Endothelial cell of umbilical vein (primary cell): ENCODE data around the gene SP8. TPM values are rescaled to one million over a fixed set of nuclear protein-coding genes. Genes with fewer than 3 reads are reported as not detected.

Experiments used
- BruUV-seq: library from RNA; stranded (reverse); fragments of 400-500 nt; replicated peaks from 2 replicates; lab custom pipeline; 2021; lab: Mats Ljungman, UMichigan
- CTCF ChIA-PET: fragments of 300-600, 350-600 bp; sonication (Branson Sonifier 250); formaldehyde crosslinking; loops from one replicate; lab custom pipeline; 2021; ENCODE audit warnings: antibody characterized with exemption, inconsistent platforms; lab: Charles Lee
- POLR2A ChIA-PET: fragments of 300-600, 350-600 bp; sonication (Branson Sonifier 250); formaldehyde crosslinking; loops from one replicate; lab custom pipeline; 2021; ENCODE audit warnings: antibody characterized with exemption, inconsistent platforms; lab: Charles Lee
- DNase-seq: peaks from one replicate; pipeline ENCODE4 v3.0.0-alpha.2; 2011; ENCODE audit warnings: low read depth, low spot score
- FAIRE-seq: peaks from 2 replicates; lab custom pipeline; 2011; peaks lifted over from hg19 to GRCh38; lab: Jason Lieb, UNC
- H2AFZ ChIP-seq: 2 replicates; pipeline ENCODE4 v1.6.0; 2012; ENCODE audit warnings: low read depth, low read length, control low read depth, inconsistent platforms
- H3K27ac ChIP-seq: 2 replicates; pipeline ENCODE4 v1.5.1; 2011; ENCODE audit warnings: low read depth, mild to moderate bottlenecking, control low read depth, low read length, moderate library complexity; ENCODE audit not compliant: insufficient read depth
- H3K27me3 ChIP-seq, 2 experiments: 2 replicates each; pipeline versions ENCODE4 v1.6.0 to v1.6.1; 2011; ENCODE audit warnings: low read length in 2 of 2, mixed read lengths in 1 of 2; ENCODE audit not compliant: control insufficient read depth in 2 of 2, insufficient read depth in 2 of 2
- H3K36me3 ChIP-seq, 2 experiments: 2 replicates in 1 of 2; 3 replicates in 1 of 2; pipeline ENCODE4 v1.5.1; 2011; ENCODE audit warnings: low read length in 2 of 2, mild to moderate bottlenecking in 1 of 2, moderate library complexity in 1 of 2; ENCODE audit not compliant: control insufficient read depth in 2 of 2, insufficient read depth in 2 of 2; ENCODE audit errors: extremely low read depth in 1 of 2
- H3K4me1 ChIP-seq: 3 replicates; pipeline ENCODE4 v1.5.1; 2011; ENCODE audit warnings: mild to moderate bottlenecking, low read length; ENCODE audit not compliant: control insufficient read depth, insufficient read depth; ENCODE audit errors: extremely low read depth
- H3K4me2 ChIP-seq: 2 replicates; pipeline ENCODE4 v1.6.1; 2011; ENCODE audit warnings: low read length, control low read depth, mixed read lengths; ENCODE audit not compliant: insufficient read depth
- H3K4me3 ChIP-seq, 3 experiments: fragments of 200-600 bp in 1 of 3; sonication (generic), shearing (Covaris generic) in 1 of 3; replicated peaks in 1 of 3; 2 replicates each; pipeline ENCODE4 v1.5.1; 2011 to 2016; ENCODE audit warnings: control low read depth in 3 of 3, low read length in 3 of 3, mild to moderate bottlenecking in 2 of 3, inconsistent platforms in 1 of 3, low read depth in 1 of 3, moderate library complexity in 1 of 3; ENCODE audit not compliant: insufficient read depth in 1 of 3
- H3K79me2 ChIP-seq: 2 replicates; pipeline ENCODE4 v1.6.0; 2012; ENCODE audit warnings: low read length, inconsistent platforms; ENCODE audit not compliant: control insufficient read depth, insufficient read depth
- H3K9ac ChIP-seq: replicated peaks from 2 replicates; pipeline ENCODE3; 2011; ENCODE audit warnings: low read length, control low read depth; ENCODE audit not compliant: insufficient read depth; ENCODE audit errors: extremely low read depth
- H3K9me1 ChIP-seq: replicated peaks from 3 replicates; pipeline ENCODE4 v1.6.0; 2011; ENCODE audit warnings: mild to moderate bottlenecking, low read length; ENCODE audit not compliant: control insufficient read depth, insufficient read depth; ENCODE audit errors: extremely low read depth
- H3K9me3 ChIP-seq: replicated peaks from 2 replicates; pipeline ENCODE4 v1.5.1; 2012; ENCODE audit warnings: low read length, inconsistent platforms; ENCODE audit not compliant: control insufficient read depth, insufficient read depth
- H4K20me1 ChIP-seq: replicated peaks from 2 replicates; pipeline ENCODE3; 2011; ENCODE audit warnings: mild to moderate bottlenecking, low read length; ENCODE audit not compliant: control insufficient read depth, insufficient read depth; ENCODE audit errors: extremely low read depth
- CTCF ChIP-seq, 2 donors: IDR thresholded peaks; 1 replicate in 1 of 2; 2 replicates in 1 of 2; pipeline ENCODE4 v1.5.1; 2011; ENCODE audit warnings: low read length in 2 of 2, mild to moderate bottlenecking in 2 of 2, moderate library complexity in 2 of 2, control low read depth in 1 of 2, inconsistent platforms in 1 of 2, low read depth in 1 of 2; ENCODE audit not compliant: insufficient read depth in 1 of 2; ENCODE audit errors: extremely low read depth in 1 of 2
- EZH2 ChIP-seq: IDR thresholded peaks from 2 replicates; pipeline ENCODE4 v1.6.1; 2012; ENCODE audit warnings: borderline replicate concordance, low read depth, mild to moderate bottlenecking, moderate library complexity, low read length, inconsistent platforms; ENCODE audit not compliant: severe bottlenecking
- FOS ChIP-seq: IDR thresholded peaks from 2 replicates; pipeline ENCODE4 v1.6.1; 2011; ENCODE audit warnings: mild to moderate bottlenecking, low read length, moderate library complexity, borderline replicate concordance; ENCODE audit not compliant: insufficient read depth
- GATA2 ChIP-seq: IDR thresholded peaks from 2 replicates; pipeline ENCODE4 v1.7.0; 2011; ENCODE audit warnings: low read depth, mild to moderate bottlenecking, moderate library complexity, mixed read lengths, low read length; ENCODE audit not compliant: insufficient read length, insufficient read depth
- JUN ChIP-seq: IDR thresholded peaks from 2 replicates; pipeline ENCODE4 v1.6.1; 2011; ENCODE audit warnings: borderline replicate concordance, low read depth; ENCODE audit not compliant: insufficient read length, insufficient read depth
- MAX ChIP-seq: IDR thresholded peaks from 2 replicates; pipeline ENCODE4 v1.6.1; 2011; ENCODE audit not compliant: insufficient read depth, insufficient read length
- MYC ChIP-seq: IDR thresholded peaks from one replicate; pipeline ENCODE4 v1.6.1; 2011; ENCODE audit warnings: mild to moderate bottlenecking, low read depth, low read length
- POLR2A ChIP-seq: IDR thresholded peaks from 2 replicates; pipeline ENCODE4 v1.6.1; 2012; ENCODE audit warnings: low read depth, mild to moderate bottlenecking, control low read depth, low read length
- POLR2AphosphoS5 ChIP-seq: IDR thresholded peaks from 2 replicates; pipeline ENCODE4 v1.6.1; 2012; ENCODE audit warnings: low read depth, mild to moderate bottlenecking, control low read depth, low read length, moderate library complexity; ENCODE audit not compliant: insufficient read depth
- dilution Hi-C: fragments of 300-500 bp; cut with MboI; formaldehyde crosslinking; loops from one replicate; pipeline ENCODE4 v1.15.0; 2019; ENCODE audit warnings: low sequenced_read_pairs; ENCODE audit not compliant: extremely low pct_ligation_motif_present
- intact Hi-C: fragments of 100-400 bp; cut with micrococcal nuclease; formaldehyde crosslinking; loops from one replicate; pipeline ENCODE4 v1.10.0; 2022
- polyA plus RNA-seq, 4 experiments: library from polyadenylated mRNA; depleted of rRNA in 3 of 4; stranded (reverse) in 3 of 4; unstranded in 1 of 4; fragments of >200 nt; gene quantifications; 2 replicates each; pipeline versions ENCODE4 v1.2.1 to v1.2.3, GENCODE V29; 2011 to 2012; ENCODE audit warnings: missing spikeins in 1 of 4
- total RNA-seq: library from RNA; stranded (reverse); gene quantifications from 2 replicates; pipeline ENCODE4 v1.2.3, GENCODE V29; 2021

SP8 gene
- total and polyA plus RNA-seq, 2 donors (not counting 3 experiments of a cell fraction or from before 2014, with no cell fraction given), result 0.38 to 0.92 TPM

- CTCF ChIA-PET, result no interaction called here
Observed at GRCh38 chr7:20834656-20835055, 48.0 kb upstream of the SP8 start.

More at GRCh38 chr7:20834656-20835055, 48.0 kb upstream of the SP8 start:
- Histone ChIP-seq H3K27me3 (no peaks in the 10 kb centered on the region), H3K9me1 (no peaks in the 10 kb centered on the region), H2AFZ (no peak overlapping the region), H3K4me3 (no peak overlapping the region), H3K4me1 (no peaks in the 10 kb centered on the region), H3K27ac (no peak overlapping the region), H3K36me3 (no peaks in the 10 kb centered on the region), H3K9me3 (no peaks in the 10 kb centered on the region), H3K79me2 (no peaks in the 10 kb centered on the region), H3K4me2 (no peak overlapping the region), H3K9ac (no peak overlapping the region), H4K20me1 (no peaks in the 10 kb centered on the region)
- FAIRE-seq, result no peak
- POLR2A ChIA-PET, result no interaction called here
- DNase-seq, result no peak
- intact Hi-C loops, result loop anchor here (1.0 kb wide), 1 partner anchor 55 kb away; no protein-coding TSS in a partner anchor
- dilution Hi-C loops, result no loop called here
- BruUV-seq, result no TSS peak
- TF ChIP-seq POLR2A (no peak), POLR2AphosphoS5 (no peak), GATA2 (no peak), EZH2 (no peak), MAX (no peak), FOS (no peak), MYC (no peak), CTCF (IDR thresholded peaks at IDR 0.05; ENCODE audit: extremely low read depth in 1 of 2, insufficient read depth in 1 of 2, low read depth in 1 of 2, low read length in 2 of 2) (no peak), JUN (no peak)
